GM18951 (cell line): ENCODE results near the gene BAK1.

Experiments used
- POLR2A ChIP-seq: IDR thresholded peaks from 4 replicates; pipeline ENCODE4 v1.6.1; 2011; ENCODE audit warnings: mild to moderate bottlenecking; ENCODE audit not compliant: insufficient read length, insufficient read depth; ENCODE audit errors: extremely low read depth
- in situ Hi-C: fragments of 300-500 bp; cut with MboI; formaldehyde crosslinking; loops from one replicate; pipeline ENCODE4 v1.12.0; 2022; ENCODE audit warnings: low sequenced_read_pairs, mixed read lengths, inconsistent platforms; ENCODE audit not compliant: unreplicated experiment

Gene BAK1

GRCh38 chr6:33616913-33617312 lies 36.8 kb upstream of the BAK1 start:
- in situ Hi-C loops = no loop called here
- no peak for TF ChIP-seq POLR2A

DNA sequence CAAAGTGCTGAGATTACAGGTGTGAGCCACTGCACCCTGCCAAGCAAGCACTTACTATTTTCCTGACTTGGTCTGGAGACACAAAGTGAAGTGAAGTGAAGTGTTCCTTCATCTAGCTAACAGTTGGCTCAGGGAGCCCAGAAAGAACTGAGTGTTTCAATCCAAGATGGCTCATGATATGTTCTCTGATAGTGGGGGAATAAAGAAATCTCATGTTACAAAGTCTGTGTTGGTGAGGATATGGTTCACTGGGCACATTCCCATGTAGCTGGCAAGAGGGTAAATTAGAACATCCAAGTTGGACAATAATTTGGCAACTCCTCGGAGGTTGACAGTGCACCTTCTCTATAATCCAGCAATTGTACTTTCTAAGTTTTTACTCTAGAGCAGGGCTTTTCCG lies 36.0 kb upstream of the BAK1 start:
- in situ Hi-C loops = no loop called here
- TF ChIP-seq POLR2A = no peak

DNA sequence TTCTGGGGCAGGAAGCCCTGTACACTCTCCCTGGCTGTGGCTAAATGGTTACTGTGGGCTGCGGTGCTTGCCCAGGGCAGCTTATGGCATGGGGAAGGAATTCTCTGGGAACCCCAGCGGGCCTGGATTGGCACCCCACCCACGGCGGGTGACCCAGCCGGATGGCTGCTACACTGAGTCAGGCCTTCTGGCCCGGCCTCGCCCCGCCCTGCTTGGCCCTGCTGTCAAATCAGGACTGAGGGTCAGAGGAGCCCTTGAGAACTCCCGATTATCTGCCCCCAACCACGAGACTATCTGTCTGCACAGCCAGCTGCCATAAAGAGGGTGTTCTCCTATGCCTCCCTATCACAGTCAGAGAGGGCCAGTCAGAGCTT lies 33.7 kb upstream of the BAK1 start:
- in situ Hi-C loops = no loop called here

GRCh38 chr6:33613146-33613794 lies 33.2 kb upstream of the BAK1 start:
- TF ChIP-seq POLR2A = no peak
- in situ Hi-C loops = no loop called here

More for the DNA sequence above, 33.7 kb upstream of the BAK1 start:
- no peak for TF ChIP-seq POLR2A

DNA sequence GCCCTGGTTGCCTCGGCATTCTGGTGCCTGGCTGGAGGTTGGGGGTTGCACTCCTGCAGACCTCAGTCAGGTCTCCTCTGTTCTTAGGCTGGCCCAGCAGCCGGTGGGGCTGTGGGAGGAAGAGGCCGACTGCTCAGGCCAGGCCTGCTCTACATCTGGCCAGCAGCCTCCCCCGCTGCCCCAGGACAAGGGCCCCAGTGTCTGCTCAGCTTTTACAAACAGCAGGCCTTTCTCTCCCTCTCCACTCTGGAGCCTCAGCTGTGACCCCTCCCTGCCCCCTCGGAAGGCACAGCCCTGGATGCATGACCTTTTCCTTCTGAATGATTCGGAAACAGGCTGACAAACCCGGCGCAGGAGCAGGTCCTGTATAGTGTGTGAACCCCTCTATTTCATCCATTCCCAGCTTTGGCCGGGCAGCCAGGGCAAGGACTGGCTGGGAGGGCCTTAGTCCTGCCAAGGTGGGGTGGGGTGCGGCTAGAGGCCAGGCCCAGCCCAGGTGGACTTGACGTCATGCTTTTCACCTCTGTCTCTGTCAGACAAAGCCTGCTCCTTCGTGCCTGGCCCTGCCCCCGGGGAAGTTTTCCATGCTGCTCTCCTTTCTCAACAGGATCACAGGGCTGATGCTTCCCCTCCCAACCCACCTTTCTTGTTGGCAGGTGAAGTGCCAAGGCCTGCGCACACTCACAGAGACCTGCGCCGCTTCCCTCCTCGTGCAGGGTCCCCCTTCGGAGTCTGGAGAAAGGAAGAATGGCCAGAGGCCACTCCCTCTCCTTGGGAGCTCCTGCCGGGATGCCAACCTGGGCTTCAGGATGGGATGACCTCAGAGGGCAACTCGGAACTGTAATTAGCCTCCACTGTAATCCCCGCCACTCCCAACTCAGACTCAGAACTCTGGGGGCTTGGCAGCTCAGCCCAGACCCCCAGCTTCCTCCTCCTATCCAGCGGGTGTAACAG lies 31.0 kb upstream of the BAK1 start:
- in situ Hi-C loops = no loop called here

DNA sequence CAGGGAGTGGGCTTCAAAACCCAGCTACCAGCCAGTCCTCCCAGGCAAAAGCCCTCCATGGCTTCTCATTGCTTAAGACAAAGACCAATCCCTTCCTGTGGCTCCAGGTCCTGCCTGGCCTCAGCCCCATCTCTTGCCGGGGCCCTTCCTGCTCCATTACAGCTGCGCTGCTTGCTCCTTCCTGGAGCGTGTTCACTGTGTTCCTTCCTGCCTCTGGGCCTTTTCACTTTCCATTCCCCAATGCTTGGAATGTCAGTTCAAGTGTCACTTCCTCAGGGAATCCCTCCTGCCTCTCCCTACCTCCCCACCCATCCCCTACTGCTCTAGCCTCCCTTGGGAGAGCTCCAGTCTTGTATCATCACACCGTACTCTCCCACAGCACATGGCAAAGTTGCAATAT lies 30.0 kb upstream of the BAK1 start:
- in situ Hi-C loops = no loop called here
- TF ChIP-seq POLR2A = no peak

More for the DNA sequence above, 31.0 kb upstream of the BAK1 start:
- TF ChIP-seq POLR2A = no peak

- TF ChIP-seq POLR2A = no peak
Observed at GRCh38 chr6:33609528-33609927, 29.5 kb upstream of the BAK1 start.

GRCh38 chr6:33609019-33609418 lies 28.9 kb upstream of the BAK1 start:
- in situ Hi-C loops = no loop called here
- no peak for TF ChIP-seq POLR2A

More at GRCh38 chr6:33609528-33609927, 29.5 kb upstream of the BAK1 start:
- in situ Hi-C loops = no loop called here

- in situ Hi-C loops = no loop called here
Observed at GRCh38 chr6:33607784-33608161, 27.7 kb upstream of the BAK1 start.

GRCh38 chr6:33607126-33607783 lies 27.2 kb upstream of the BAK1 start:
- TF ChIP-seq POLR2A = no peak
- in situ Hi-C loops = no loop called here

More at GRCh38 chr6:33607784-33608161, 27.7 kb upstream of the BAK1 start:
- TF ChIP-seq POLR2A = no peak

GRCh38 chr6:33606642-33607041 lies 26.6 kb upstream of the BAK1 start:
- in situ Hi-C loops = no loop called here
- no peak for TF ChIP-seq POLR2A

DNA sequence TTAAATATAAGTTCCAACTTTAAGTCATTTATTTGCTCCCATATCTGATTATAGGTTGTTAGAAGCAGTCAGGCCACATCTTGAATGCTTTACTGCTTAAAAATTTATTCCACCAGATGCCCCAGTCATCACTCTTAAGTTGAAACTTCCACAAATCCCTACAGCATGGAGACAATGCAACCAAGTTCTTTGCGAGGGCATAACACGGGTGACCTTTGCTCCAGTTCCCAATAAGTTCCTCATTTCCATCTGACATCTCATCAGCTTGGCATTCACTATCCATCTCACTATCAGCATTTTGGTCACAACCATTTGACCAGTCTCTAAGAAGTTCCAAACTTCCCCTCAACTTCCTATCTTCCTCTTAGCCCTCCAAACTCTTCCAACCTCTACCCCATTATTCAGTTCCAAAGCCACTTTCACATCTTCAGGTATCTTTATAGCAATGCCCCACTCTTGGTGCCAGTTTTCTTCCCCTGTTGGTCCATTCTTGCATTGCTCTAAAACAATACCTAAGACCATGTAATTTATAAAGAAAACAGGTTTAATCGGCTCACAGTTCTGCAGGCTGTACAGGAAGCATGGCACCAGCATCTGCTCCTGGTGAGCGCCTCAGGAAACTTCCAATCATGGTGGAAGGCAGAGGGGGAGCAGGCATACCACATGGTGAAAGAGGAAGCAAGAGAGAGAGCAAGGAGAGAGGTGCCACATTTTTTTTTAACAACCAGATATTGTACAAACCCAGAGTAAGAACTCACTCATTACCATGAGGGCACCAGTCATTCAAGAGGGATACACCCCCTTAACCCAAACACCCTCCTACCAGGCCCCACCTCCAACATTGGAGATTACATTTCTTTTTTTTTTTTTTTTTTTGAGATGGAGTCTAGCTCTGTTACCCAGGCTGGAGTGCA lies 25.1 kb upstream of the BAK1 start:
- TF ChIP-seq POLR2A = no peak
- in situ Hi-C loops = no loop called here
